GM12891 (cell line): Measurements from ENCODE around the gene AGMAT.
"Not testable (repeated sequence)": the region's sequence is repeated elsewhere in the genome, so short reads cannot be mapped to it uniquely, and the experiment has no call there.

Source experiments
- PAX5 ChIP-seq: IDR thresholded peaks from 2 replicates; pipeline ENCODE4 v1.6.1; 2011; ENCODE audit warnings: low read length, moderate library complexity, mild to moderate bottlenecking; ENCODE audit not compliant: insufficient read depth, severe bottlenecking
- POLR2A ChIP-seq: IDR thresholded peaks from 2 replicates; pipeline ENCODE4 v1.6.1; 2011; ENCODE audit warnings: low read depth, low read length, control low read depth
- POLR2AphosphoS5 ChIP-seq: IDR thresholded peaks from 2 replicates; pipeline ENCODE4 v1.6.1; 2011; ENCODE audit warnings: low read depth, low read length, control low read depth
- SPI1 ChIP-seq: IDR thresholded peaks from 2 replicates; pipeline ENCODE4 v1.6.1; 2011; ENCODE audit warnings: low read depth, low read length, control low read depth
- TAF1 ChIP-seq: IDR thresholded peaks from 2 replicates; pipeline ENCODE4 v1.6.1; 2011; ENCODE audit warnings: low read depth, low read length, control low read depth

DNA sequence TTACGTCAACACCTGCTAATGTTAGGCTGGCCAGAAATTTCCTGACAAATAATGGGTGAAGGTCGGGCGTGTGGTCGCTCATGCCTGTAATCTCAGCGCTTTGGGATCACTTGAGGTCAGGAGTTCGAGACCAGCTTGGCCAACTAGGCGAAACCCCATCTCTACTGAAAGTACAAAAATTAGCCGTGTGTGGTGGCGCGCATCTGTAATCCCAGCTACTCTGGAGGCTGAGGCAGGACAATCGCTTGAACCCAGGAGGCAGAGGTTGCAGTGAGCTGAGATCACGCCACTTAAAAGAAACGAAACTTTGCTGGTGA, 19.1 kb upstream of the AGMAT start:
- not testable (repeated sequence) for TF ChIP-seq POLR2A, SPI1, TAF1, POLR2AphosphoS5, PAX5
